HL-60 (cell line): Measurements from ENCODE around the gene VAV2.

Experiments
- DNase-seq, 2 experiments: peaks; one replicate each; pipeline ENCODE4 v3.0.0-alpha.2; 2010 to 2020; ENCODE audit warnings: low read depth in 1 of 2, low spot score in 1 of 2
- H3K27ac ChIP-seq: fragments of 250-450 bp; sonication (Bioruptor Pico); replicated peaks from 2 replicates; pipeline ENCODE4 v1.5.1; 2020; ENCODE audit warnings: mild to moderate bottlenecking, moderate library complexity
- H3K27me3 ChIP-seq: fragments of 250-450 bp; sonication (Bioruptor Pico); 2 replicates; pipeline ENCODE4 v1.5.1; 2021; ENCODE audit warnings: mild to moderate bottlenecking, moderate library complexity; ENCODE audit not compliant: insufficient read depth, poor library complexity, severe bottlenecking
- H3K4me3 ChIP-seq: replicated peaks from 2 replicates; pipeline ENCODE4 v1.5.1; 2011; ENCODE audit warnings: mild to moderate bottlenecking, control low read depth, low read length; ENCODE audit not compliant: insufficient read depth
- GABPA ChIP-seq: IDR thresholded peaks from 2 replicates; pipeline ENCODE4 v1.6.1; 2012; ENCODE audit warnings: low read depth
- POLR2AphosphoS5 ChIP-seq: IDR thresholded peaks from 2 replicates; pipeline ENCODE4 v1.6.1; 2012; ENCODE audit warnings: low read depth
- SPI1 ChIP-seq: IDR thresholded peaks from 2 replicates; pipeline ENCODE4 v1.6.1; 2012; ENCODE audit warnings: low read depth, mild to moderate bottlenecking, borderline replicate concordance
- TF ChIP-seq, protein P1 (sequence below): IDR thresholded peaks from one replicate; pipeline ENCODE4 v1.5.1; 2011; ENCODE audit warnings: low read length, control low read depth, inconsistent platforms; ENCODE audit not compliant: insufficient read depth
- TF ChIP-seq, protein P2 (sequence below): IDR thresholded peaks from 2 replicates; pipeline ENCODE4 v1.6.1; 2012; ENCODE audit warnings: low read depth; ENCODE audit not compliant: insufficient replicate concordance

The VAV2 gene

DNA sequence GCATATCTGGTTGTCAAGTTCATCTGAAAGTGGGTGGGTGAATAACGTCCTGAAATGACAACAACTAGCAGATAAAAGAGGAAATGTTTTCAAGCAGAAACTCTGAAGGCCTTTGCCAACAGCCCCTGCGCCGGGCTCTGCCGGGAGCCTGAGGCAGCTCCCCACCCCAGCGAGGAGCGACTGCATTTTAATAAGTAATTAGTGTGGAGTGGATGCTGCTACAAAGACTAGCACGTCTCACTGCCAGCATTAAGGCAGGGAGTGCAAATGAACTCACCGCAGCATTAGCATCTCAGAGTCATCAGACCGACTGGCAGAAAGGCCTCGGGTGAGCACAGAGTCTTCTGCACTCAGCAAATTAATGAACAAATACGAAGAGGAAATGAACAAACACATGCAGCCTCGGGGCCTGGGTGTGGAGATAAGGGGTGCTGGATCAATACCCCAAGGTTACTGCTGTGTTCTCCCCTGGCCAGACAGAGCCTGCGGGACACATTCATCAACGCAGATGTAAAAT is 63.8 kb downstream of the VAV2 start:
- DNase-seq, result no peak
- TF ChIP-seq, protein P1, sequence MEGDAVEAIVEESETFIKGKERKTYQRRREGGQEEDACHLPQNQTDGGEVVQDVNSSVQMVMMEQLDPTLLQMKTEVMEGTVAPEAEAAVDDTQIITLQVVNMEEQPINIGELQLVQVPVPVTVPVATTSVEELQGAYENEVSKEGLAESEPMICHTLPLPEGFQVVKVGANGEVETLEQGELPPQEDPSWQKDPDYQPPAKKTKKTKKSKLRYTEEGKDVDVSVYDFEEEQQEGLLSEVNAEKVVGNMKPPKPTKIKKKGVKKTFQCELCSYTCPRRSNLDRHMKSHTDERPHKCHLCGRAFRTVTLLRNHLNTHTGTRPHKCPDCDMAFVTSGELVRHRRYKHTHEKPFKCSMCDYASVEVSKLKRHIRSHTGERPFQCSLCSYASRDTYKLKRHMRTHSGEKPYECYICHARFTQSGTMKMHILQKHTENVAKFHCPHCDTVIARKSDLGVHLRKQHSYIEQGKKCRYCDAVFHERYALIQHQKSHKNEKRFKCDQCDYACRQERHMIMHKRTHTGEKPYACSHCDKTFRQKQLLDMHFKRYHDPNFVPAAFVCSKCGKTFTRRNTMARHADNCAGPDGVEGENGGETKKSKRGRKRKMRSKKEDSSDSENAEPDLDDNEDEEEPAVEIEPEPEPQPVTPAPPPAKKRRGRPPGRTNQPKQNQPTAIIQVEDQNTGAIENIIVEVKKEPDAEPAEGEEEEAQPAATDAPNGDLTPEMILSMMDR, result no peak
- TF ChIP-seq, protein P2, sequence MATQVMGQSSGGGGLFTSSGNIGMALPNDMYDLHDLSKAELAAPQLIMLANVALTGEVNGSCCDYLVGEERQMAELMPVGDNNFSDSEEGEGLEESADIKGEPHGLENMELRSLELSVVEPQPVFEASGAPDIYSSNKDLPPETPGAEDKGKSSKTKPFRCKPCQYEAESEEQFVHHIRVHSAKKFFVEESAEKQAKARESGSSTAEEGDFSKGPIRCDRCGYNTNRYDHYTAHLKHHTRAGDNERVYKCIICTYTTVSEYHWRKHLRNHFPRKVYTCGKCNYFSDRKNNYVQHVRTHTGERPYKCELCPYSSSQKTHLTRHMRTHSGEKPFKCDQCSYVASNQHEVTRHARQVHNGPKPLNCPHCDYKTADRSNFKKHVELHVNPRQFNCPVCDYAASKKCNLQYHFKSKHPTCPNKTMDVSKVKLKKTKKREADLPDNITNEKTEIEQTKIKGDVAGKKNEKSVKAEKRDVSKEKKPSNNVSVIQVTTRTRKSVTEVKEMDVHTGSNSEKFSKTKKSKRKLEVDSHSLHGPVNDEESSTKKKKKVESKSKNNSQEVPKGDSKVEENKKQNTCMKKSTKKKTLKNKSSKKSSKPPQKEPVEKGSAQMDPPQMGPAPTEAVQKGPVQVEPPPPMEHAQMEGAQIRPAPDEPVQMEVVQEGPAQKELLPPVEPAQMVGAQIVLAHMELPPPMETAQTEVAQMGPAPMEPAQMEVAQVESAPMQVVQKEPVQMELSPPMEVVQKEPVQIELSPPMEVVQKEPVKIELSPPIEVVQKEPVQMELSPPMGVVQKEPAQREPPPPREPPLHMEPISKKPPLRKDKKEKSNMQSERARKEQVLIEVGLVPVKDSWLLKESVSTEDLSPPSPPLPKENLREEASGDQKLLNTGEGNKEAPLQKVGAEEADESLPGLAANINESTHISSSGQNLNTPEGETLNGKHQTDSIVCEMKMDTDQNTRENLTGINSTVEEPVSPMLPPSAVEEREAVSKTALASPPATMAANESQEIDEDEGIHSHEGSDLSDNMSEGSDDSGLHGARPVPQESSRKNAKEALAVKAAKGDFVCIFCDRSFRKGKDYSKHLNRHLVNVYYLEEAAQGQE, result no peak
- TF ChIP-seq POLR2AphosphoS5 (no peak), GABPA (no peak), SPI1 (no peak)
- Histone ChIP-seq H3K27me3 (no peaks in the 10 kb centered on the region), H3K4me3 (no peak overlapping the region), H3K27ac (no peak overlapping the region)

DNA sequence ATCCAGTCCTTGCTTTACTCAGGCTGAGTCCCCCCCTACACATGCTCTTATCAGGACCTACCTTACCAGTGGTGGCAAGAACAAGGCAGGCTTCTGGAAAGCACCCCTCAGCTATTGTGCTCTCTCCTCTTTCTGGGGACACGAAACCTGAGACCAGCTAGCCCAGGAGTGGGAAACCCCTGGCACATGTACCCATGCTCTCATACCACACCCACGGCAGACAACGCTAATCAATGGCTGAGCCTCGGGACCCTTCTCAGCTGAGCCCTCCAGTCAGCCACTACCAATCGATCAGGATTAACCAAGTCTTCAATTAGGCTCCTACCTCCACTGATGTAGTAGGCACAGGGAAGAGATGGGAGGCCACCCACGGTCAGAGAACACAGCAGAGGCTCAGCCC is 65.1 kb downstream of the VAV2 start:
- Histone ChIP-seq H3K27me3 (no peaks in the 10 kb centered on the region), H3K4me3 (no peak overlapping the region), H3K27ac (no peak overlapping the region)
- TF ChIP-seq, protein P1, result no peak
- no peak for TF ChIP-seq SPI1
- no peak for TF ChIP-seq GABPA
- TF ChIP-seq, protein P2, result no peak
- TF ChIP-seq POLR2AphosphoS5, result no peak
- DNase-seq, result no peak

DNA sequence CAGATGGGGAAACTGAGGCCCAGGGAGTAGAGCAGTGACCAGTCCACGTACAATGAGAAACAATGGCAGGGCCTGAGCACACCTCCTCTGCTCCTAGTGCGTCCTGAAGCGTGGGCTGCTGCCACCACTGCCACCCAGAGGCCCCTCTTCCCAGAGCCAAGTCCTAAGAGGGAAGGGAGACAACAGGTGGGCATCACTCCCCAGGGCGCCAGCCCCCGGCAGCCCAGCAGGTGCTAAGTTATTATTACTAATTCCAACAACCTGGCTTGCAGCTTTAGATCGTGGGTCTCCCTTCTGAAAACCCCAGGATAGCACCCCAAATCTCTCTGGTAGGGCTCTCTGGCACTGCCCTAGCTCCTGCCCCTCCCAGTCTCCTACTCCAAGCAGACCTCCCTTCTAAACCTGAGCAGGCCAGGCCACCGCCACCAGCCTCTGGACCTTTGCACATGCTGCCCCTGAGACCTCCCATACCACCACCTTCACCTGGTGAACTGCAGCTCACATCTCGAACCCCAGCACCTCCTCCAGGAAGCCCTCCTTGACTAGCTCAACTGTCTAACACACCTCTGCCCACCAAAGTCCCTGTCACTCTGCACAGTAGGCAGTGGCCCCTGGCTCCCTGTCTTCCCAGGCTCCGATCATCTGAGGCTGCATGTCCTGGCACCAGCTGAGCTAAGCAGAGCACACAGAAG is 65.8 kb downstream of the VAV2 start:
- no peak for DNase-seq
- no peak overlapping the region for H3K4me3 ChIP-seq
- H3K27ac ChIP-seq, result no peak overlapping the region
- TF ChIP-seq, protein P1, result no peak
- TF ChIP-seq POLR2AphosphoS5 (no peak), GABPA (no peak), SPI1 (no peak)
- TF ChIP-seq, protein P2, result no peak
- no peaks in the 10 kb centered on the region for H3K27me3 ChIP-seq
